K562 (cell line): ENCODE measurements around the gene TNFAIP3. TPM values are rescaled to one million over a fixed set of nuclear protein-coding genes. Genes with fewer than 3 reads are reported as not detected.
A peak's percentile ranks its signal among the peaks of the same experiment; 100 is the strongest.

Experiments
- CXXC5 ChIP-seq: fragments of 250-450 bp; sonication (Bioruptor Pico); IDR thresholded peaks from 2 replicates; pipeline ENCODE4 v1.8.0; 2022; ENCODE audit warnings: inconsistent platforms, mild to moderate bottlenecking, moderate library complexity
- DMBX1 ChIP-seq: fragments of 250-450 bp; sonication (Bioruptor Pico); IDR thresholded peaks from 2 replicates; pipeline ENCODE4 v1.8.0; 2022; ENCODE audit warnings: inconsistent platforms, mild to moderate bottlenecking, moderate library complexity, borderline replicate concordance
- FOS ChIP-seq: IDR thresholded peaks from 3 replicates; pipeline ENCODE4 v1.6.1; 2011; ENCODE audit not compliant: insufficient read length; ENCODE audit errors: extremely low read depth
- KLF1 ChIP-seq: fragments of 450-650 bp; IDR thresholded peaks from 2 replicates; pipeline ENCODE4 v1.6.1; 2016; ENCODE audit warnings: missing genetic modification characterization, missing compliant biosample characterization
- NFYB ChIP-seq: IDR thresholded peaks from 2 replicates; pipeline ENCODE4 v1.6.1; 2011; ENCODE audit warnings: mild to moderate bottlenecking, moderate library complexity; ENCODE audit not compliant: insufficient read length; ENCODE audit errors: extremely low read depth
- PREB ChIP-seq: sonication (generic); formaldehyde crosslinking; IDR thresholded peaks from 2 replicates; pipeline ENCODE4 v1.8.1; 2023; ENCODE audit warnings: mild to moderate bottlenecking, missing genetic modification reagents
- RB1 ChIP-seq: fragments of 450-650 bp; IDR thresholded peaks from 2 replicates; pipeline ENCODE4 v1.6.1; 2017; ENCODE audit warnings: low read depth, mild to moderate bottlenecking
- RBM25 ChIP-seq: fragments of 200-400 bp; formaldehyde crosslinking; IDR thresholded peaks from 2 replicates; pipeline ENCODE4 v1.6.1; 2018; ENCODE audit warnings: low read length, low read depth, moderate library complexity; ENCODE audit not compliant: severe bottlenecking
- RBM34 ChIP-seq: fragments of 200-400 bp; formaldehyde crosslinking; IDR thresholded peaks from 2 replicates; pipeline ENCODE4 v1.6.1; 2018; ENCODE audit warnings: low read length, borderline replicate concordance; ENCODE audit not compliant: insufficient read depth
- SAP30 ChIP-seq: fragments of 200-600 bp; sonication (generic); IDR thresholded peaks from 2 replicates; pipeline ENCODE4 v1.6.1; 2012; ENCODE audit warnings: borderline replicate concordance, low read depth, mild to moderate bottlenecking, moderate library complexity, low read length, control low read depth, inconsistent platforms; ENCODE audit not compliant: insufficient read depth, poor library complexity, severe bottlenecking
- SRF ChIP-seq, 2 experiments: fragments of 250-450, 450-650 bp in 1 of 2; sonication (Bioruptor Pico) in 1 of 2; sonication (generic) in 1 of 2; formaldehyde crosslinking; IDR thresholded peaks; 2 replicates each; pipeline versions ENCODE4 v1.5.0 to v1.5.1; 2020 to 2022; ENCODE audit warnings: mild to moderate bottlenecking in 1 of 2, missing genetic modification reagents in 1 of 2
- TSC22D4 ChIP-seq: fragments of 450-650 bp; IDR thresholded peaks from 2 replicates; pipeline ENCODE4 v1.6.1; 2016; ENCODE audit warnings: missing genetic modification characterization, missing biosample characterization, control low read depth
- ZBED1 ChIP-seq: IDR thresholded peaks from 2 replicates; pipeline ENCODE4 v1.6.1; 2014
- ZNF197 ChIP-seq: fragments of 200-800 bp; sonication (Bioruptor generic); IDR thresholded peaks from 2 replicates; pipeline ENCODE4 v1.6.1; 2016; ENCODE audit warnings: low read depth, missing genetic modification characterization, missing compliant biosample characterization
- ZNF217 ChIP-seq: sonication (generic); formaldehyde crosslinking; IDR thresholded peaks from 2 replicates; pipeline ENCODE4 v1.8.0; 2022; ENCODE audit warnings: mild to moderate bottlenecking, missing genetic modification reagents
- ZNF316 ChIP-seq: fragments of 450-650 bp; IDR thresholded peaks from 2 replicates; pipeline ENCODE4 v1.6.1; 2016
- ZNF561 ChIP-seq: fragments of 450-650 bp; formaldehyde crosslinking; conservative IDR thresholded peaks from 2 replicates; pipeline ENCODE4 v1.4.0; 2020; ENCODE audit warnings: mild to moderate bottlenecking, moderate library complexity
- polyA plus RNA-seq, 8 experiments: library from polyadenylated mRNA; depleted of rRNA in 4 of 8; stranded (reverse) in 5 of 8; unstranded in 3 of 8; fragments of >200 nt; fragmentation: Nextera tagmentation in 2 of 8; fragmentation: Illumina TruSeq in 1 of 8; extraction: Ambion mirVana in 2 of 8; extraction: Trizol in 1 of 8; gene quantifications; 2 replicates each; pipeline versions ENCODE4 v1.2.1 to v1.2.3, GENCODE V29; 2011 to 2014; ENCODE audit warnings: inconsistent platforms in 1 of 8, missing spikeins in 1 of 8
- total RNA-seq, 7 experiments: library from RNA; depleted of rRNA in 6 of 7; stranded (reverse); fragments of >200 nt in 6 of 7; fragmentation: Illumina TruSeq in 2 of 7; extraction: Trizol in 2 of 7; gene quantifications; 2 replicates each; pipeline versions ENCODE4 v1.2.1 to v1.2.3, GENCODE V29; 2011 to 2021; ENCODE audit warnings: low replicate concordance in 1 of 7
- TF ChIP-seq, protein P1 (sequence below): fragments of 450-650 bp; IDR thresholded peaks from 2 replicates; pipeline ENCODE4 v1.6.1; 2016; ENCODE audit warnings: mild to moderate bottlenecking
- TF ChIP-seq, protein P2 (sequence below): fragments of 150-350 bp; IDR thresholded peaks from 2 replicates; pipeline ENCODE4 v1.6.1; 2014; ENCODE audit warnings: low read depth, mild to moderate bottlenecking, low read length, borderline replicate concordance
- TF ChIP-seq, protein P3 (sequence below): fragments of 250-450 bp; sonication (Bioruptor Pico); IDR thresholded peaks from 2 replicates; pipeline ENCODE4 v1.8.0; 2021; ENCODE audit warnings: mild to moderate bottlenecking, moderate library complexity

Gene TNFAIP3
- total and polyA plus RNA-seq, 9 of the 15 experiments (the other 6 are each of a cell fraction or from before 2014, with no cell fraction given): 0.79 to 17.0 (median 6.4) TPM

- TF ChIP-seq, protein P1, sequence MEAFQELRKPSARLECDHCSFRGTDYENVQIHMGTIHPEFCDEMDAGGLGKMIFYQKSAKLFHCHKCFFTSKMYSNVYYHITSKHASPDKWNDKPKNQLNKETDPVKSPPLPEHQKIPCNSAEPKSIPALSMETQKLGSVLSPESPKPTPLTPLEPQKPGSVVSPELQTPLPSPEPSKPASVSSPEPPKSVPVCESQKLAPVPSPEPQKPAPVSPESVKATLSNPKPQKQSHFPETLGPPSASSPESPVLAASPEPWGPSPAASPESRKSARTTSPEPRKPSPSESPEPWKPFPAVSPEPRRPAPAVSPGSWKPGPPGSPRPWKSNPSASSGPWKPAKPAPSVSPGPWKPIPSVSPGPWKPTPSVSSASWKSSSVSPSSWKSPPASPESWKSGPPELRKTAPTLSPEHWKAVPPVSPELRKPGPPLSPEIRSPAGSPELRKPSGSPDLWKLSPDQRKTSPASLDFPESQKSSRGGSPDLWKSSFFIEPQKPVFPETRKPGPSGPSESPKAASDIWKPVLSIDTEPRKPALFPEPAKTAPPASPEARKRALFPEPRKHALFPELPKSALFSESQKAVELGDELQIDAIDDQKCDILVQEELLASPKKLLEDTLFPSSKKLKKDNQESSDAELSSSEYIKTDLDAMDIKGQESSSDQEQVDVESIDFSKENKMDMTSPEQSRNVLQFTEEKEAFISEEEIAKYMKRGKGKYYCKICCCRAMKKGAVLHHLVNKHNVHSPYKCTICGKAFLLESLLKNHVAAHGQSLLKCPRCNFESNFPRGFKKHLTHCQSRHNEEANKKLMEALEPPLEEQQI: no peak
- TF ChIP-seq, protein P2, sequence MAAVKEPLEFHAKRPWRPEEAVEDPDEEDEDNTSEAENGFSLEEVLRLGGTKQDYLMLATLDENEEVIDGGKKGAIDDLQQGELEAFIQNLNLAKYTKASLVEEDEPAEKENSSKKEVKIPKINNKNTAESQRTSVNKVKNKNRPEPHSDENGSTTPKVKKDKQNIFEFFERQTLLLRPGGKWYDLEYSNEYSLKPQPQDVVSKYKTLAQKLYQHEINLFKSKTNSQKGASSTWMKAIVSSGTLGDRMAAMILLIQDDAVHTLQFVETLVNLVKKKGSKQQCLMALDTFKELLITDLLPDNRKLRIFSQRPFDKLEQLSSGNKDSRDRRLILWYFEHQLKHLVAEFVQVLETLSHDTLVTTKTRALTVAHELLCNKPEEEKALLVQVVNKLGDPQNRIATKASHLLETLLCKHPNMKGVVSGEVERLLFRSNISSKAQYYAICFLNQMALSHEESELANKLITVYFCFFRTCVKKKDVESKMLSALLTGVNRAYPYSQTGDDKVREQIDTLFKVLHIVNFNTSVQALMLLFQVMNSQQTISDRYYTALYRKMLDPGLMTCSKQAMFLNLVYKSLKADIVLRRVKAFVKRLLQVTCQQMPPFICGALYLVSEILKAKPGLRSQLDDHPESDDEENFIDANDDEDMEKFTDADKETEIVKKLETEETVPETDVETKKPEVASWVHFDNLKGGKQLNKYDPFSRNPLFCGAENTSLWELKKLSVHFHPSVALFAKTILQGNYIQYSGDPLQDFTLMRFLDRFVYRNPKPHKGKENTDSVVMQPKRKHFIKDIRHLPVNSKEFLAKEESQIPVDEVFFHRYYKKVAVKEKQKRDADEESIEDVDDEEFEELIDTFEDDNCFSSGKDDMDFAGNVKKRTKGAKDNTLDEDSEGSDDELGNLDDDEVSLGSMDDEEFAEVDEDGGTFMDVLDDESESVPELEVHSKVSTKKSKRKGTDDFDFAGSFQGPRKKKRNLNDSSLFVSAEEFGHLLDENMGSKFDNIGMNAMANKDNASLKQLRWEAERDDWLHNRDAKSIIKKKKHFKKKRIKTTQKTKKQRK: no peak
- no peak for TF ChIP-seq ZNF217 (CRISPR knock-in tag)
- no peak for TF ChIP-seq RBM25
- 0 out of 2 replicates have a peak, but pooled peaks have one; percentile 11 for TF ChIP-seq ZNF197 (CRISPR knock-in tag)
- no peak for TF ChIP-seq SRF (CRISPR knock-in tag; IDR thresholded peaks at IDR 0.05)
- TF ChIP-seq FOS: no peak
- TF ChIP-seq PREB (CRISPR knock-in tag): no peak
- no peak for TF ChIP-seq ZBED1
- peak; percentile 90; the same call in 1 of the 2 replicates for TF ChIP-seq DMBX1 (CRISPR knock-in tag)
- TF ChIP-seq ZNF316: no peak
- no peak for TF ChIP-seq ZNF561 (CRISPR knock-in tag)
- TF ChIP-seq TSC22D4 (tag): no peak
- TF ChIP-seq RBM34: no peak
- TF ChIP-seq RB1: no peak
- peak; percentile 67 for TF ChIP-seq CXXC5 (CRISPR knock-in tag)
- TF ChIP-seq SAP30: no peak
- no peak for TF ChIP-seq NFYB
- no peak for TF ChIP-seq KLF1 (tag)
- TF ChIP-seq, protein P3, sequence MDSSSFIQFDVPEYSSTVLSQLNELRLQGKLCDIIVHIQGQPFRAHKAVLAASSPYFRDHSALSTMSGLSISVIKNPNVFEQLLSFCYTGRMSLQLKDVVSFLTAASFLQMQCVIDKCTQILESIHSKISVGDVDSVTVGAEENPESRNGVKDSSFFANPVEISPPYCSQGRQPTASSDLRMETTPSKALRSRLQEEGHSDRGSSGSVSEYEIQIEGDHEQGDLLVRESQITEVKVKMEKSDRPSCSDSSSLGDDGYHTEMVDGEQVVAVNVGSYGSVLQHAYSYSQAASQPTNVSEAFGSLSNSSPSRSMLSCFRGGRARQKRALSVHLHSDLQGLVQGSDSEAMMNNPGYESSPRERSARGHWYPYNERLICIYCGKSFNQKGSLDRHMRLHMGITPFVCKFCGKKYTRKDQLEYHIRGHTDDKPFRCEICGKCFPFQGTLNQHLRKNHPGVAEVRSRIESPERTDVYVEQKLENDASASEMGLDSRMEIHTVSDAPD (CRISPR knock-in tag): no peak
Observed at GRCh38 chr6:137903274-137903932, 36.3 kb downstream of the TNFAIP3 start (continued).
